Type B pancreatic cell (in vitro differentiated cells): ENCODE results near the gene TSHR. TPM values are rescaled to one million over a fixed set of nuclear protein-coding genes. Genes with fewer than 3 reads are reported as not detected.

Experiments
- DNase-seq: peaks from one replicate; pipeline ENCODE4 v3.0.0; 2021; ENCODE audit warnings: mixed read lengths; ENCODE audit not compliant: unreplicated experiment; ENCODE audit errors: extremely low spot score
- H3K27ac Mint-ChIP-seq: 2 replicates; pipeline ENCODE4 v1.8.0; 2021; ENCODE audit warnings: mild to moderate bottlenecking, mixed read lengths
- H3K27me3 Mint-ChIP-seq: 2 replicates; pipeline ENCODE4 v1.8.0; 2021; ENCODE audit warnings: mixed read lengths
- H3K36me3 Mint-ChIP-seq: 2 replicates; pipeline ENCODE4 v1.8.0; 2021; ENCODE audit warnings: mixed read lengths
- H3K4me1 Mint-ChIP-seq: one replicate; pipeline ENCODE4 v1.8.0; 2021; ENCODE audit warnings: mixed read lengths; ENCODE audit not compliant: unreplicated experiment
- H3K4me3 Mint-ChIP-seq: 2 replicates; pipeline ENCODE4 v1.8.0; 2021; ENCODE audit warnings: mild to moderate bottlenecking, mixed read lengths
- H3K9me3 Mint-ChIP-seq: 2 replicates; pipeline ENCODE4 v1.8.0; 2021; ENCODE audit warnings: mixed read lengths
- total RNA-seq: library from RNA; stranded (reverse); gene quantifications from 2 replicates; pipeline ENCODE4 v1.2.1, GENCODE V29; 2021; ENCODE audit warnings: low replicate concordance
- TF ChIP-seq, protein P1 (sequence below): fragments of 200-600 bp; sonication (generic); conservative IDR thresholded peaks from 2 replicates; pipeline ENCODE4 v1.5.0; 2021; ENCODE audit warnings: antibody characterized with exemption, mild to moderate bottlenecking

The TSHR gene
- total RNA-seq, 1 donor from 2014 or later, result 0.65 TPM

DNA sequence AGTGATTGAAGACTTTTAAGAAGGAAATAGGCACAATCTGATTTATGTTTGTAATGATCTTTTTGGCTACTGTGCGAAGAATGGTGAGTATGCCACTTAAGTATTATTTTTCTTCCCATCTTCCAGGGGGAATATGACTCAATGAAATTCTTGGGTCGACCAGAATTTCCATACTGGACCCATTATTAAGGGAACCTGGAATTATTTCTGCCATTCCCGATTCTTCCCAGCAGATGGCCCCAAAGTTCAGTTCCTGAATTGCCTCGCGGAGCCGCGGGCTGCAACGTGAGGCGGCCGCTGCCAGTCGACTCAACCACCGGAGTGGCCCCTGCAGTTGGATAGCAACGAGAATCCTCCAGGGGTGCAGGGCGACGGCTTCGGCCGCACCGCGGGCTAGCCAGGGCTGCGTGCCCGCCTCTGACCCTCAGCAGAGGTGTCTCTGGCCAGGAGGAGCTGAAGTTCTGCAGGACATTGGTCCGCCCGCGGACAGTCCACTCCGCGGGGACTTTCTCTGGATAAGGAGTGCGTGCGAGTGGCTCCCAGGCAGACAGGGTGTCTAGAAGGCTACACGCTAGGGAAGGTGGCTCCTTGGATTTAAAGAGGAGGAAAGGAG is 628 bp upstream of the TSHR start:
- peaks cover 70% of the 10 kb centered on the region for H3K27me3 Mint-ChIP-seq
- TF ChIP-seq, protein P1, sequence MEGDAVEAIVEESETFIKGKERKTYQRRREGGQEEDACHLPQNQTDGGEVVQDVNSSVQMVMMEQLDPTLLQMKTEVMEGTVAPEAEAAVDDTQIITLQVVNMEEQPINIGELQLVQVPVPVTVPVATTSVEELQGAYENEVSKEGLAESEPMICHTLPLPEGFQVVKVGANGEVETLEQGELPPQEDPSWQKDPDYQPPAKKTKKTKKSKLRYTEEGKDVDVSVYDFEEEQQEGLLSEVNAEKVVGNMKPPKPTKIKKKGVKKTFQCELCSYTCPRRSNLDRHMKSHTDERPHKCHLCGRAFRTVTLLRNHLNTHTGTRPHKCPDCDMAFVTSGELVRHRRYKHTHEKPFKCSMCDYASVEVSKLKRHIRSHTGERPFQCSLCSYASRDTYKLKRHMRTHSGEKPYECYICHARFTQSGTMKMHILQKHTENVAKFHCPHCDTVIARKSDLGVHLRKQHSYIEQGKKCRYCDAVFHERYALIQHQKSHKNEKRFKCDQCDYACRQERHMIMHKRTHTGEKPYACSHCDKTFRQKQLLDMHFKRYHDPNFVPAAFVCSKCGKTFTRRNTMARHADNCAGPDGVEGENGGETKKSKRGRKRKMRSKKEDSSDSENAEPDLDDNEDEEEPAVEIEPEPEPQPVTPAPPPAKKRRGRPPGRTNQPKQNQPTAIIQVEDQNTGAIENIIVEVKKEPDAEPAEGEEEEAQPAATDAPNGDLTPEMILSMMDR, result peak; percentile 90
- DNase-seq, result peak; percentile 82
- peaks cover 3% of the 10 kb centered on the region for H3K4me1 Mint-ChIP-seq
- H3K27ac Mint-ChIP-seq, result peak overlapping the region; percentile 39
- no peaks in the 10 kb centered on the region for H3K36me3 Mint-ChIP-seq
- no peaks in the 10 kb centered on the region for H3K9me3 Mint-ChIP-seq
- peak overlapping the region; percentile 88 for H3K4me3 Mint-ChIP-seq

DNA sequence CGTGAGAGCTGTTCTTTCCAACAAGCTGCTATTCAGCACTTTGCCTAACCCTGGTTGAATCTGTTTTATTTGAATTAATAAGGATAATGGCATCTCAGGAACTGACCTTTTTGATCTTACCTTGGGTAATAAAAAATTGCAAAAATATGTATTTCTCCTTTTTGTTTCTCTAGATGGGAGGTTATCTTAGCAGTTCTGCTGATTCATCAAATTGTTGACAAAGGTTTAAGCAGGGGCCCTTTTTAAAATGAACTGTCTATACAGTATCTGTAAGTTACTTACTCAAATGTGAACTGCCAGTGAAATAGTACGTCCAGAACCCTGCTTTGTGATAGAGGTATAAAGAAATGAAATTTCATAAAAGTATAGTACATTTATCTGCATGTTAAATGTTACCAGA is 681 bp downstream of the TSHR start:
- H3K9me3 Mint-ChIP-seq, result no peaks in the 10 kb centered on the region

DNA sequence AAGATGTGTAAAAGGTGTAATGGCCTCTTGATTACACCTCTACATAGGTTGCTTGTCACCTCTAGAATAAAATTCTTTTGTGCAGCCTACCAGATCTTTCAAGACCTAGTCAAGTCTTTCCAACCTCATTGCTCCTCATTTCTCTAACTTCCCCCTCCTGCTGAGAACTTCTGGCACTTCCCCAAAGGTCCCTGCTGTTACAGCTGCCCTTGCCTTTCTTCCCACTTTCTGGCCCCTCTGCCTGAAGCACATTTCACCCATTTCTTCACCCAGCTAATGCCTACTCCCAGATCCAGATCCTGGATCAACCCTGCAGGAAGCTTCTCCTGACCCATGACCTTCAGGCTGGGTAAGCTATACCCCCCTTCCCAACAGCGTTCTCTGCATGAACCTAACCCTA is 1.5 kb downstream of the TSHR start:
- TF ChIP-seq, protein P1, result no peak
- H3K36me3 Mint-ChIP-seq, result no peaks in the 10 kb centered on the region
- peaks cover 59% of the 10 kb centered on the region for H3K27me3 Mint-ChIP-seq

More for the DNA sequence above, 681 bp downstream of the TSHR start:
- Mint-ChIP-seq H3K4me3 (peak overlapping the region; percentile 58), H3K27me3 (peaks cover 64% of the 10 kb centered on the region), H3K4me1 (peaks cover 3% of the 10 kb centered on the region), H3K27ac (no peak overlapping the region), H3K36me3 (no peaks in the 10 kb centered on the region)
- TF ChIP-seq, protein P1, result no peak
- no peak for DNase-seq

DNA sequence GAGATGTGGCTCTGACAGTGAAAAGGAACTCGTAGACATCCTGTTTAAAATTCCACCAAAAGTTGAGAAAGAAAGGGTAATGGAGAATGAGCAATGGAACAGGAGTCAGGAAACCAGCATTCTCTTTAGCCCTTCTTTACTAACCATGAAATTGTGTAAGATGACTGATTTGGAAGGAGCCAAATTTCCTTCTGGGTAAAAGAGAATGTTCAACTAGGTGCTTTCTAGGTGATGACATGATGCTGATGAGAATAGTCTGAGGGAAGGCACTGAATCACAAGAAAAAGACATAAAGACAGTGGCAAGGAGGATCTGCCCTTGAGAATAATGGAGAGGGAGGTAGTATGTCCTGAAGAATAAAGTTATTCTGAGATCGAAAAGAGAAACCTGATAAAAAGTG is 2.2 kb downstream of the TSHR start:
- Mint-ChIP-seq H3K4me3 (no peak overlapping the region), H3K27ac (no peak overlapping the region), H3K36me3 (no peaks in the 10 kb centered on the region), H3K9me3 (no peaks in the 10 kb centered on the region), H3K4me1 (peaks cover 3% of the 10 kb centered on the region), H3K27me3 (peaks cover 54% of the 10 kb centered on the region)
- no peak for DNase-seq
- TF ChIP-seq, protein P1, result no peak

More for the DNA sequence above, 1.5 kb downstream of the TSHR start:
- no peak for DNase-seq
- Mint-ChIP-seq H3K4me1 (peaks cover 3% of the 10 kb centered on the region), H3K9me3 (no peaks in the 10 kb centered on the region), H3K4me3 (peak overlapping the region; percentile 39), H3K27ac (no peak overlapping the region)

DNA sequence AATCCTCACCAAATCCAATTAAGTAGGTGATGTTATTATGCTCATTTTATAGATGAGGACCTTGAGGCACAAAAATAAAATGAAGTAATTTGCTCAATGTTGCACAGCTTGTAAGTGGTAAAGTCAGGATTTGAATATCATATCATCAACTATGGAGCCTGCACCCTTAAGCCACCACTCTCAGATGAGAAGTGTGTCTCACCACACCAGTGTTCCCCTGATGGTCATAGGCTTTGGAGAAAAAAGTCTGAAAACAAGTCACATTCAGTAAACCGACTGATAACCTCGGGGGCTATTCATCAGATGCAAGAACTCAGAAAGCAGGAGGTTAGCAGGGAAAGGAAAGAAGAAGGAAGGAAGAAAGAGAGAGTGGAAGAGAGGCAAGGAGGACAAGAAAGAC is 2.8 kb downstream of the TSHR start:
- DNase-seq, result no peak
- Mint-ChIP-seq H3K27me3 (peaks cover 54% of the 10 kb centered on the region), H3K36me3 (no peaks in the 10 kb centered on the region), H3K4me3 (no peak overlapping the region), H3K27ac (no peak overlapping the region), H3K4me1 (peaks cover 3% of the 10 kb centered on the region), H3K9me3 (no peaks in the 10 kb centered on the region)
- TF ChIP-seq, protein P1, result no peak
